GM12873 (cell line): ENCODE data around the gene NEURL1B.

Experiments
- TF ChIP-seq, protein P1 (sequence below): IDR thresholded peaks from 2 replicates; pipeline ENCODE4 v1.5.1; 2012; ENCODE audit warnings: low read depth, mild to moderate bottlenecking, moderate library complexity, low read length, control low read depth; ENCODE audit not compliant: insufficient read depth; ENCODE audit errors: missing control alignments

NEURL1B gene

GRCh38 chr5:172647352-172648012 lies 6.4 kb downstream of the NEURL1B start:
- TF ChIP-seq, protein P1, sequence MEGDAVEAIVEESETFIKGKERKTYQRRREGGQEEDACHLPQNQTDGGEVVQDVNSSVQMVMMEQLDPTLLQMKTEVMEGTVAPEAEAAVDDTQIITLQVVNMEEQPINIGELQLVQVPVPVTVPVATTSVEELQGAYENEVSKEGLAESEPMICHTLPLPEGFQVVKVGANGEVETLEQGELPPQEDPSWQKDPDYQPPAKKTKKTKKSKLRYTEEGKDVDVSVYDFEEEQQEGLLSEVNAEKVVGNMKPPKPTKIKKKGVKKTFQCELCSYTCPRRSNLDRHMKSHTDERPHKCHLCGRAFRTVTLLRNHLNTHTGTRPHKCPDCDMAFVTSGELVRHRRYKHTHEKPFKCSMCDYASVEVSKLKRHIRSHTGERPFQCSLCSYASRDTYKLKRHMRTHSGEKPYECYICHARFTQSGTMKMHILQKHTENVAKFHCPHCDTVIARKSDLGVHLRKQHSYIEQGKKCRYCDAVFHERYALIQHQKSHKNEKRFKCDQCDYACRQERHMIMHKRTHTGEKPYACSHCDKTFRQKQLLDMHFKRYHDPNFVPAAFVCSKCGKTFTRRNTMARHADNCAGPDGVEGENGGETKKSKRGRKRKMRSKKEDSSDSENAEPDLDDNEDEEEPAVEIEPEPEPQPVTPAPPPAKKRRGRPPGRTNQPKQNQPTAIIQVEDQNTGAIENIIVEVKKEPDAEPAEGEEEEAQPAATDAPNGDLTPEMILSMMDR: no peak

GRCh38 chr5:172648013-172648381 lies 6.9 kb downstream of the NEURL1B start:
- TF ChIP-seq, protein P1: no peak

DNA sequence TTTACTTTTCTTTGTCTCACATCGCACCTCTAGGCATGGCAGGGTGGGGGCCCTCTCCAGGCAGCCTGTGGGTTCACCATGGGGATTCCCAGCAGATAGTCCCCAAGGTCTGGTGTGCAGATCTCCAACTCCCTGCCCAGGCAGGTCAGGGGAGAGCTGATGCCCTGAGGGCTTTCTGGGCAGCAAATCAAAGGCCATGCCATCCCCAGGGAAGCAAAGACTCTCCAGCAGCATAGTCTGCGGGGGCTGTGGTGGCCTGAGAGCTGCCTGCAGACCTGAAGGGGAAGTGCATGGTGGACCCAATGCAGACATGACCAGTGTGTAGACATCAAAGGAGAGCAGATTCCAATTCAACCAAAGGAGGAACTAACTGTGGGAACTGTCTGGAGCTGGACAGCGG lies 7.7 kb downstream of the NEURL1B start:
- TF ChIP-seq, protein P1: no peak

DNA sequence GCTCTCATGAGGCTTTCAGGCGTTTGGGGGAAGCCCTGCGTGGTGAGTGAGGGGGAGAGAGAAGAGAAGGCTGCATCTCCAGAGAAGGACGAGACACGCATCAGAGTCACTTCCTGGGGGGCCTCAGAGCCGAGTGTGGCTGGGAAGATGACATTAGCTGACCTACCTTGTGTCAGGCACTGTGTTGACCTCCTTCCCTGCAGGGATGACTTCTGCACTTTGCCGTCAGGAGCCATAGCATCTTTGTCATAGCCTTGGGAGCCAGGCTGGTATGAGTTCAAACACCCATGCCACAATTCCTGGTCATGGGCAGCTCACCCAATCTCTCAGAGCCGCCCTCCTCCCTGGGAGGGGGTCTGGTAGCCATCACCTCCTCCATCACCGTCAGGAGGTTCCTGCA lies 17.3 kb downstream of the NEURL1B start:
- TF ChIP-seq, protein P1: no peak

DNA sequence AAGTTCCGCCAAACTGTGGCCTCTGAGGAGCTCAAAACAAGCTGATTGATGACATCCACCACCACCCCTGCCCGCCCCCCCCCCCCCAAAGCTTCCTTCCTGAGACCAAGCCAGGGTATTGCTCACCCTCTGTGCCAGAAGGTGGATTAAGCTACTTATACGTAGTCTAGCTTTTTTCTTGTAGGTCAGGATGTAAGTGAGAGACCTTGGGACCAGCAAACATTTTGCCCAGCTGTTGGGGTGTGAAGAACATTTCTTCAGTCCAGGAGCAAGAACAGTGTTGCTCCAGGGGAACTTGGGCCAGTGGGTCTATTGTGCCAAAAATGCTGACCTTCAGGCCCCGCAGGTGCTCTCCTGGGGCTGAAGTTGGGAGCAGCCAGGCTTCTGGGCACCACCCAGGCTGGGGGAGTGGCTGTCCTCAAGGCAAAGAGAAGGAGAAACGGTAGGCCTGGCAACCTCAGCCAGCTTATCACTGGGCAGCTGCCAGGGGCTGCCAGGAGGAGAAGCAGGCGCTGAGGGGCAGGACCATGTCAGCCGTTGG lies 18.0 kb downstream of the NEURL1B start:
- TF ChIP-seq, protein P1: no peak

DNA sequence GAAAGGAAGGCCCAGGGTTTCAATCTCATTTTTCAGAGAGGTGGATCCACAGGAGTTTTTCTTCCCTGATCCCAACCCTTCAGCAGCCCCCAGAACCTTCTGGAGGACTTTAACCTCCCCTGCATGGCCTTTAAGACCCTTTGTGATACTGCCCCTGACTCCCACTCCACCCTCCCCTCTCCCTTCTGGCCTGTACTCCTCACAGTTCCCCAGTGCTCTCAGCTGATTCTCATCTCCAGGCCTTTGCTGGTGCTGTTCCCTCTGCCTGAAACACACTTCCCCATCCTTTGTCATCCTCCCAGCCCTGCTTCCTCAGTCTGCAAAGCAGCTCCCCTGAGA lies 18.5 kb downstream of the NEURL1B start:
- TF ChIP-seq, protein P1: no peak

GRCh38 chr5:172659909-172660628 lies 19.0 kb downstream of the NEURL1B start:
- TF ChIP-seq, protein P1: no peak
